NCI-H2171 treated with DMSO at 0.1 percent for 48 hours (cell line): ENCODE data around the gene SUPT4H1.

Source experiments
- DNase-seq: peaks from one replicate; lab custom pipeline; 2025; lab: John Stamatoyannopoulos, UW

Gene SUPT4H1

DNA sequence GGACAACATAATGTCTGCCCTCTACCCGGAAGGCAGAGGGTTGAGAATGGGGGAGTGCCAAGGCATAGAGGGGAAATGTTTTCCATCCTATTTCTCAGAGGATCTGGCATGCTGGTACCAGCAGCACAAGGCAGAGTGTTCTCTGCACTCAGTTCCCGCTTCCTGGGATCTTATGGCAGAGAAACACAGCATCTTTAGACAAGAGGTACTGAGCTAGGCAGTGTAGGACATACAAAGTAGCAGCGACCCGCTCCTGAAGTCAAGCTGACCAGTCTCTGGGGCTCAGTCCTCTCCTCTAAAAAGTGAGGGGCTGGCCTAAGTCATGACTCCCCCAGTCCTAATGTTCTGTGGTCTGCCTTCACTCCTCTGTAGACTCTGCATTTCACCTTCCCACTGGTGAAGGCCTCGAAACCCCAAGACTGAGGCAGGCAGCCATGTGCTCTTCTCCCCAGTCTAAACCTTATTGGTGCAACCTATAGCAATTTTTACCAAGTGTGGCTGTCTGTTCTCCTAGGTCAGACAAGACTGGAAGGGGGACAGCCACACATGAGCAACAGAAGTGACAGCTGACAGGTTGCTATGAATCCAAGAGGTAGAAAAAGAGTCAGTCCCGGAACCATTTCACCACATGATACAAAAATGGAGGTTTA lies 12.1 kb downstream of the SUPT4H1 start:
- DNase-seq, result no peak

DNA sequence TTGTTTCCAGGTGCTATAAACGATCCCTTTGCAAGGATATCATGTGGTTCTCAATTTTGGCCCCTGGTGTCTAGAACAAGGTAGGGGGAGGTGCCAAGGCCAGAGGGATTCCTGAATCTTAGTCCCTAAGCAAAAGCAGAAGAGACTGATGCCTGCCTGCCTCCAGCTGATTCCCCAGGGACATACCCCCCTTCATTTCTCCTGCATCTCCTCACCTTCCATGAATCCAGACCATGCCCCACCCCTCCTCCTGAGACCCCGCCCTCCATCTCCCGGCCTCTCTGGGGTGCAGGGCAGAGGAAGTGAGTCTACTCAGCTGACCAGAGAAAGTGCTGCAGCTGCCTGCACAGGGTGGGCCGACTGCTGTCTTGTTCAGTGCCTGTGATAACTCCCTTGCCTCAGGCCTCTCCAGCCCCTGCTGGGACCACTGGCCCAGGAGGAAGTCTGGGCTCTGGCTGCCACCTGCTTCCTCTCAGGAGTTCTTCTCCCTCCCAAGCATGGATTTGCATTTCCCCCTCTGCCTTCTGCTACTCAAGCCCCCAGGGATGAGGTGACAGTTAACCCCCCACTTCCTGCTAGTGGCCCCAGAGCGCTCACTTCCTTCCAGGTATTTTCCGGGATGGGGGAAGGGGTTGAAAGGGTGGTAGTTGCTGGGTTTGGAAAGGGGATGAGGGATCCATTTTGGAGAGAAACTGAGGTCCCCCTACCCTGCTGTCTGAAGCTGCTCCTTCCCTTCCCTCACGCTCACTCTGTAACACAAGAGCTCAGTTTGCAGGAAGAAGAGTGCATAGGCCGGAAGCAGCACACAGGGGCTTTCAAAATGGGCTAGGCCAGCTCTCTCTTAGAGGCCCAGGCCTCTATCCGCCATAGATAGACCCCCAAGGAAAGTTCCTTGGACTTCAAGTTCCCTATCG lies 12.9 kb downstream of the SUPT4H1 start:
- no peak for DNase-seq

GRCh38 chr17:58338454-58338840 lies 13.6 kb downstream of the SUPT4H1 start:
- DNase-seq, result no peak

DNA sequence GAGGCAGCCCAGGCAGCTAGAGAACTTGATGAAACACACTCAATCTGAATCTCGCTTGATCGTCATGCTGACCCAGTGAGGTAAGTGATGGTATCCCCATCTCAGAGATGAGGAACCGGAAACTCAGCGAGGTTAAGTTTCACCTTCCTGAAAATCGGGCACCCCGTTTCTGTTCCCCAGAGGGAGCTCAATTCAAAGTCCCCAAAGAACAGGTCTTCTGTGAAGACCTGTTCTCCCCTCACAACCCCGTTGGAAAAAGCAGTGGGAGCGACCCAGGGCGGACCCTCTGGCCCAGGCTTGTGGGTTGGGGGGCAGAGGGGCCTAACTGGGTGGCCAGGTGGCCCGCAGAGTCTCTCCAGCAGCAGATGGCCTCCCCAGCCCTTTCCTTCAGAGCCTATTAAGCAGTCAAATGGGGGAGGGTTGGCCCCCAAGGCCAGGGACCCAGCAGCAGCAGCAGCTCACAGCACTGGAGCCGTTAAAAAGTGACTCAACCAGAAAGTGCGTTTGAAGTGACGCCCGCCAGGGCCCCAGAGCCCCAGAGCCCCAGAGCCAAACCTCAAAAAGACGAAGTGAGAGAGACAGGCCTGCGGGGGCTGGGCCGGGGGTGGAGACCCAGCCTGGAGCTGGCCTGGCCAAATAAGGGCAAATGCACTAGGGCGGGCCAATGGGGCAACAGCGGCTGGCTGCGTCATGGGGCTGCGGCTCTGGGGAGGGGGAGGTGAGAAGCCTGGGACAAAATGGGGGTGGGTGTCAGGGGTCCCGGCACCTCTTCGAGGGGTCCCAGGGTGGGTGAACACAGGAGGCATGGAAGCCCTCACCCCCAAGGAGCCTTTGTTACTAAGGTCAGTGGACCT lies 14.2 kb downstream of the SUPT4H1 start:
- no peak for DNase-seq

DNA sequence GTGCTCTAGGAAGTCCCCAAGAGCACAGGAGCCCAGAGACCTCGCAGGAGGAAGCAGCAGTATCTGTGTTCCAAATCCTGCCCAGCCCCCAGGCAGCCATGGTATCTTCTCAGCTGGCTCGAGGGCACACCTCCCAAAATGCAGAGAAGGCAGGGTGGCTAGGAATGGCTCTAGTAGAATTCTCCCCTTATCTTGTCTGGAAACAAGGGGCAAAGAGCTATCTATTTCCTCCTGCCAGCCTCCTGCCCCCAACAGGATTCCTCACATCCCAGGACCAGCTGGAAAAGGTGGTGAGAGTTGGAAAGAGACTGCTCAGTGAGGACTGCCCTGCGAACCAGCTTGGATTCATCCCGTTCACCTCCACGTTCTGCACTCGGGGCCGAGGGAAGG lies 14.8 kb downstream of the SUPT4H1 start:
- DNase-seq, result no peak

DNA sequence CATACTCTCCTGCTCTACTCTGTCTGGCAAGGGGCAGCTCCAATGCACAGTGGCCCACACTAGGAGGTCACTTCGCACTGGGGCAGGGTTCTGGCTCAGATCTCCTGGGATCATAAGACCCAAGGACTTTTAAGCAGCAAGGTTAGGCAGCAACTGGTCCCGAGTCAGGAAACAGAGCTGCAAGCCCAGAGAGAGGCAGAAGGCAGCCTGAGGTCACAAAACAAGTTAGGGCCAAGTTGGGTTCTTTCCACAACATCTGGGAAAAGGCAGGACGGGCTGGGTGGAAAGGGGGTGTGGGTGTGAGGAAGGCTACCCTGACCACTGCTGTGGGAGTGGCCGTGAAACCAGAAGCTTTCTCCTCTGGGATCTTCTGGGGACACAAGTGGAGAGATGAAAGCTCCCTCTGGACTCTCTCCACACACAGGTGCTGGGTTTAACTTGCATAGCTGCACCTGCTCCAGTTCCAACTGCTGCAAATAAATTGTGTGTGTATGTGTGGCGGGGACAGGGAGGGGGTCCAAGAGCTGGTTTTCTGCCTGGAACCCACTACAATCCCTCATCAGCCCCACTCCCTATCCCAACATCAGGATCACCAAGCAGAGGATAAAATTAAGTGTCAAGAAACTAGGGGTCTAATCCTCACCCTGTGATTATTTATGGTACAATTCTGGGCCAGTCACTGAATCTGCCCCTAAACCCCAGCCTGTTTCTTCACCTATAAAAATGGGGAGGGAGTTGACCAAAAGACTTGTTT lies 15.4 kb downstream of the SUPT4H1 start:
- no peak for DNase-seq

DNA sequence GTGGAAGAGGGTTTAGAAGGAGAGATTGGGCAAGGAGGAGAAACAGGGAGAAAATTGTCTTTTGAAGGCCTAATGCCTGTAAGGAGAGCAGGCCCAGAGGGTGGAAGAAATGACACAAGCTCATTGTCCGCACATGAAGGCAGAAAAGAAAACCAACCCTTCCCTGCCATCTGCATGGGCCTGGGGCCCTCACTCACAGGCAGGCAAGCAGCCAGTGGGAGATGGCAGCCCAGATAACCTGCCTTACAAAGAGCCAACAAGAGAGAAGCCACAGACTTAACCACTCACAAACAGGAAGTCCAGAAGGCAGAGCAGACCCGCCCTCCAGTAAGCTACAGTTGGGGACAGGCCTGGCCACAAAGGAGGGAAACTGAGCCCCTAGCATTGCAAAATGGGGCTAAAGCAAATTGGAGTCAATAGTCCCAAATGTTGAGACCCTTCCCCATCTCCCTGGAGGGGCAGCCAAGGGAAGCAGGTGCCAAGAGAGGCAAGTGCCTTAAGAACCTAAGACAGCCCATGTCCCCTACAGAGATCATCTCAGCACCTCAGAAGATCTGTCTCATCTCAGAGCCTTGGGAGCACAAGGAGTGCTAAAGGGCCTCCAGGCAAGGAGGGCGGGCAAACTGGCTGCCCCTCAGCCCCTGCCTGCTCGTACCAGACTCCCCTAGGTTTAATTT lies 16.1 kb downstream of the SUPT4H1 start:
- DNase-seq, result no peak

DNA sequence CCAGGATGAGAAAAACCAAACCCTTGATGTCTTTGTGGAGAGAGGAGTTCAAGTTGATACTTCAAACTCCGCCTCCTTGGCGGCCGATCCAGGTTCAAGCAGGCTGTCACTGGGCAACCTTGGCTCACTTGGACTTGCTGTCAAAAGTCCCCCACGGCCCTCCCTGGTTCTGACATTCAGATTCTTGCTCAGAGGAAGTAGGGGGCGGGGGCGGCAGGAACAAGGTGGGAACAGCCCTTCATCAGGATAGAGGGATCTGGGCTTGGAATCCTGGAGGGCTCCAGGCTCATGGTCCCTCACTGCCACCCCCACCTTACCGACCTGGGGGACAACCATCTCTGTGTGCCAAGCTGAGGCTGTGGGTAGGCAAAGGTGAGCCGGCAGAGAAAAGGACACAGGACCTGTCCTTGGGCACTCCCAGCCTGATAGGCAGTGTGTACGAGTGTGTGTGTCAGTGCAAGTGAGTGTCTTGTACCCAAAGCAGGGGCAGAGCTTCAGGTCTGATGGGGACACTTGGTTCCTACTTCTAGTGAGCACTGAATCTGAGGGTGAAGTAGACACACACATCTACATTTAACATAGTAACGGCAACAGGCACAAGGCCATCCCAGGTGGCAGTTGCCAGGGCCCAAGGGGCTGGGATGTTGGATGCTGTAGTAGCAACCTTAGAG lies 16.8 kb downstream of the SUPT4H1 start:
- no peak for DNase-seq

DNA sequence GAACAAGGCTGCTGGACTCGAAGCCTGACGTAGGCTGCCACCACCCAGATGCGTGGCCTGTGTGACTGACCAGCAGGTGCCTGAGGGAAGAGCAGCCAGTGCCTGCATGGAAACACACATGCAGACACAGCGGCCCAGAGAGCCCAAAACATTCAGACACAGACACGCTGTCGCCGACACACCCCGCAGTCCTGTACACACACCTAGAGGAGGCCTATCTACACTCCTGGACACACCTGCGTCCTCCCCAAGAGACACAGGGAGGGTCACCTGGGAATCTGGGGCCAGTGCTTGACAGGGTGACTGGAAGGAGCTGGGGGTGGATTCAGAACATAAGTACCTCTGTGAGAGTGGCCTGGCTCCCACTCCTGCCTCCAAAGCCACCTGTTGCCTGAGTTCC lies 17.3 kb downstream of the SUPT4H1 start:
- no peak for DNase-seq

DNA sequence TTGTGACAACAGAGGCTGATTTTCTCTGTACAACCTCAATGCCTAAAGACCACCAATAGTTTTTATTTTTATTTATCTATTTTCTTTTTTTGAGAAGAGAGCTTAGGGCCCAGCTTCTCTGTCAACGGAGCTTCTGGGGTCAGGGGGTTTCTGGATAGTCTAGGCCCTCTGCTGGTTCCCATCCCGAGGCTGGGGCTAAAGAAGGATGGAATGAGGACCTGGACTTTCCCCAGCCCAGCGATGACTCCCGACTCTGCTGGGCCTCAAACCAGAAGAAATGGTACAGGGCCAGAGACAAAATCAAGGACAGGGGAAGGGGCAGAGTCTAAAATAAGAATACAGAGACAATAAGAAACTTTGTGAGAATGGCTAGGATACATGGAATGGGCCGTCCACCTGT lies 17.7 kb downstream of the SUPT4H1 start:
- DNase-seq, result no peak

GRCh38 chr17:58333736-58334207 lies 18.2 kb downstream of the SUPT4H1 start:
- DNase-seq, result no peak

DNA sequence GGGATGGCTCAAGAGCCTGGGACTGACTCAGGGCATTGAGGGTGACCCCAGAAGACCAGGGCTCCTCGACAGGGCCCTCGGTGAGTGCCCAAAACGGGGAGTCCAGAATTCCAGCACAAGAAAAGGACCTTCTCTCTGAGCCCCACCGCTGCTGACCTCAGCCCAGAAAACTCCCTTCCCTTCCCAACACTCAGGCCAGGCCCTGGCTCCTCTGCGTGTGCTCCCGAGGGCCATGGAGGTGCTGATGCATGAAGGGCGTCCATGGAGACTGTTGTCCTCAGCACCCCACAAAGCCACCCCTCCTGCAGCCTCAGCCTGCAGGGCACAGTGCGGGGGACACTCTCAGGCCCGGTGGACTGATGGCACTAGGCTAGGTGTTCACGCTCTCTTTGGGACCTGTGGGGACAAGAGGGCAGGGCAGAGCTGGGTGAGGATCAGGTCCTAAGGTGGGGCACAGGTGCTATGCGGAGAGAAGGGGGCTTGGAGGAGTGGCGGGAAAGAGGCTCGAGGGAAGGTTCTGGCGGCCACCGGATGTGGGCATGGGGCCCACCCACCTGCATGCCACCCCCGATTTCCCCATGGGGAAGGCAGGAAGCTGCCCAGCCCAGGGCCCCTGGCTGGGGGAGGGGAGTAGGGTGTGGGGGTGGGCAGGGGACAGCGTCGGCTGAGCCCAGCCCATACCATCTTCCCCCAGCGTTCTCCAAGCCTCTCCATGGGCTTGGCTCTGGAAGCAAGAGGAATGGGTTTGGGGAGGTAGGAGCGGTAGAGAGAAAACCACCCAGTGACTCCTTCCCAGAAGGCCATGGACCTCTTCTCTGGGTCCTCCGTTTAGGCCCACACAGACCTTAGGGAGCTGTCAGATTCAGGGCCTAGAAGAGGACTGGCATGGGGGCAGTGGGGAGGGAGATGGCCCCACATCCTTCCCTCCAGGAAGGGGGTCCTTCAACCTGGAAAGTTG lies 18.9 kb downstream of the SUPT4H1 start:
- no peak for DNase-seq

GRCh38 chr17:58331815-58332777 lies 19.9 kb downstream of the SUPT4H1 start:
- no peak for DNase-seq

DNA sequence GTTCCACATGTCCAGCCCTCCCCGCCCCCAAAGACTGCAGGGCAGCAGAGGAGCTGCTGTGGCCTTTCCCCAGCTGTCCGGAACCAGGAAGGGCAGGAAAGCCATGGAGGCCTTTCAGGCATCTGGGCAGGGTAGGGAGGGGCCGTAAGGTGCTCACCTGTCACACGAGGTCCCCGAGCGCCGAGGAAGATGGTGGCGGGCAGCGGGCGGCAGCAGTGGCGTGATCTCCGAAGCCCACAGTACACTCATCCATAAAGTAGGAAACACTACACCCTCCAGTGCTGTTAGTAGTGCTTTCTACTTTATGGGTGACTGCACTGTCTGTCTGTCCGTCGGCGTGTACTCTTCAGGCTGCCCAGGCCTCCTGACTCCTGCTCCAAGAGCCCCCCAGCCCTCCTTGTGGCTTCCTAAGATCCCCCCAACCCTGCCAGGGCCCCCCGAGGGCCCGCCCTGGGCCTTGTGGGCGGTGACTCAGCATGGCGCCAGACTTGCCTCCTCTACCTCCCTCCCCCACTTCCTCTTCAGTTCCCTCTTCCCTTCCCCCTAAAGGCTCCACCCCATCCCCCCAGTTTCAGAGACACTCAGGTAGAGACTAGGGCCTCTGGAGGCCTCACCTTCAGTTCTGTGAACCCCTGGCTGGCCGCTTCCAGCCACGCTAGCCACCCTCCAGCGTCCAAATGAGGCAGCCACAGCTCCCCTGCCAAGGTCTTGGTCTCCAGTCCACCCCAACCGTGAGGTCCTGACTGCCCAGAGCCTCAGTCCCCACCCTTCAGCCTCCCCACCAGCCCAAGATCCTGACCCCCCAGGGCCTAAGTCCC lies 20.8 kb downstream of the SUPT4H1 start:
- DNase-seq, result no peak

GRCh38 chr17:58330538-58330996 lies 21.4 kb downstream of the SUPT4H1 start:
- DNase-seq, result no peak

DNA sequence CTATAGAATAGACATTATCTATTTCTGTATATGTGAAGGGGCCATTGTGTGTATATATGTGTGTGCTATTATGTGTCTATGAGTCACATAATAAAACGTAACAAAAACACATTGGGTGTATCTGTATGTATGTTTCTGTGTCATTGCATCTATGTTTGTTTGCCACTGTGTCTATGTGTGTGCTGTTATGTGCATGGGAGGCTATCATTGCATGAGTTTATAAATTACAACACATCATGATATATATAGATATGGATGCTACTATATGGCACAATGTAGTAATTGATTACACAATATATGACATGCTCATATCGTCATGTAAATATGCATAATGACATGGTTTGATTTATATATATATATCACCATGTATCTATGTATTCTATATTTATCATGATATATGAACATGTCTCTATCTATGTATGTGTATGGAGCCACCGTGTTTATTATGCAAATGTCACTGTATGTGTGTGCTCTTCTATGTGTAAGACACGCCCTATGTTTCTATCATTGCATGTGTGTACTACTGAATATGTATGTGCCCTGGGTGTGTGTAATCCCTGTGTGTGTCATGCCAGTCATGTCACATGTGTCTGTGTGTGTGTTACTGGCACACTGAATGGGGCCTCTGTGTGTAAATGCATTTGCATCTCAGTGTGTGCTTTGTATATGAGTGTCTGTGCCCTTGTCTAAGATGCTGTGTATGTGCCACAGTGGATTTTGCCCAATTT lies 22.0 kb downstream of the SUPT4H1 start:
- DNase-seq, result no peak
